Suppressor macrophage (primary cell): ENCODE data around the gene RIN3.

Experiments
- DNase-seq, 4 experiments: peaks; one replicate each; pipeline ENCODE4 v3.0.0-alpha.2; 2020 to 2022

The RIN3 gene

DNA sequence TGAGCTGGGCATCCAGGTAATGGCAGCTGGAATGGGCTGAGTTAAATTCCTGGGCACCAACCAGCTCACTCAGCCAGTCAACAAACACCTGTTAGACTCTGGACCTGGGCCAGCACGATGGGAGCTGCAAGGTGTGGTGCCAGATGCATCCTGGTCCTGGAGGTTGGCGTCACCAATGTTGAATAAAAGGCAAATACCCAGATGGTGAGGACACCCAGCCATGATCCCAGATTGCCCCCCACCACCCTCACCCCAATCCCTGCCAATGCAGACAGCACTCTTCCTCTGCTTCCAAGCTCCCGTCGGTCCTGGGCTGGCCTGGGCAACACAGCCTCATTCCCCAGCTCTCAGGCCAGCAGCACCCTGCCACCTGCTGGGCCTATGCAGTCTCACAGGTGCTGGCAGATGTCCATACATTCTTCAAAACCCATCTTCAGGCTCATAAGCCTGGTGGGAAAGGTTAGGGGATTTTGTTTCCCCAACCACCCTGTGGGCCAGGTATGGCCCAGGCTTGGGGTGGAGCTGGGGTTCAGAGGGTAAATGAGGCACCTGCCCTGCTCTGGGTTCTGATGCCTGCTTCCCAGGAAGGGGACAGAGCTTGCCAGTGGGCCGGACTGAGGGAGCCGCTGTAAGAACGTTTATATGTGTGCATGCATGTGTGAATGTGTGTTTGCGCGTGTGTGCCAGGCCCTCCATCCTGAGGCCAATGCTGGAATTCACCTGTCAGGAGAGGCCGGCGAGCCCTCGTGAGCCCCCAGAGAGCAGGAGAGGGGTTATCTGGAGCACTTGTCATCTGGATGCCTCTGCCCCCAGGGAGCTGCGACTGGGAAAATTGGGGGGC lies 176.8 kb downstream of the RIN3 start:
- no peak for DNase-seq

DNA sequence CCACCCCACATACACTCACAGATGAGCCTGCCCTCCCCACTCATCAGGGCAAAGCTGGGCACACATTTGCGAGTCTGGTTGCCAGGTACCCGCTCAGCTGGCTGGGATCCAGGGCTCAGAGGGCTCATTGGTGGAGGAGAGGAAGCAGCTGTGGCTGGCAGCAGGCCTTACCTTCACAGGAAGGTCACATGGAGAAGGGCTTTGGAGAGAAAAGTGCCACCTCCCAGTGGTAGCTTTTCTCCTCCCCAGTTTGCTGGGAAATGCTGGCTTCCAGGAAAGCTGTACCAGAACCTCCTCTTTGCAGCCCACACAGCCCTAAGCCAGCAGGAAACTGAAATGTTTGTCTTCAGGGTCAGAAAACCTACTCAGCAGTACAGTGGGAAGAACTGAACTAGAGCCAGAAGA lies 179.2 kb downstream of the RIN3 start:
- DNase-seq, result peak; percentile 45 to 64 (median 48)

DNA sequence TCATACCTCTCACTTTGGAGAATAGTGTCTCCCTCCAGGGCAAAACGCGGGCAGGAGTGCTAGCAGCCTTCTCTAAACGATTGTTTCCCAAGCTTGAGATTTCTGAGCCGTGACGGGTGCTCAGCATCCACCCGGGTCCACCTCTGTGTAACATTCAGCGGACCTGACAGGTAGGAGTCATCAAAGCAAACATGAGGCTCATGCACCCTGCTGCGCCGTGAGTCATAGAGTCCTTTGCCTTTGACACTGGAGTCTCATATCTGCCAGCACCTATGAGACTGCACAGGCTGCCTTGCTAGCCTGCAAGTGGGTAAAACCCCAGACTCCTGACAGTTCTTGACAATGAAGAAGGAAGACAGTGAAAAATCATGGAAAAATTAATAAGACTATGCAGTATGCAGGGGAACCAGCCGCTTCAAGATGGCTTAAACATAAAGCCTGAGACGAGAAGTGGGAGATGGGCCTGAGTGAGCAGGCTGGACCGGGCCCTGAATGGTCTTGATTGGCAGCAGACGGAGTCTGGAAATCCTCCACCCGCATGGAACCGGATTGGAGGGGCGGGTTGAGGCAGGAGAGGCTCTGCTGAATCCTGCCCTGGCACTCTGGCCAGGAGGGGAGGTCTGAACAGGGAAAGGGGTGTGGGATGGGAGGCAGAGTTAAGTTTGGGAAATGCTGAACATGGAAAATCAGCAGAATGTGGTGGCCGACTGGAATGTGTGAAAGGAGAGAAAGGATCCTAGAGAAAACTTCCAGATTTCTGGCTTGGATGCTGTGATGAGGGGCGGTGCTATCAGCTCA lies 180.6 kb downstream of the RIN3 start:
- no peak for DNase-seq

DNA sequence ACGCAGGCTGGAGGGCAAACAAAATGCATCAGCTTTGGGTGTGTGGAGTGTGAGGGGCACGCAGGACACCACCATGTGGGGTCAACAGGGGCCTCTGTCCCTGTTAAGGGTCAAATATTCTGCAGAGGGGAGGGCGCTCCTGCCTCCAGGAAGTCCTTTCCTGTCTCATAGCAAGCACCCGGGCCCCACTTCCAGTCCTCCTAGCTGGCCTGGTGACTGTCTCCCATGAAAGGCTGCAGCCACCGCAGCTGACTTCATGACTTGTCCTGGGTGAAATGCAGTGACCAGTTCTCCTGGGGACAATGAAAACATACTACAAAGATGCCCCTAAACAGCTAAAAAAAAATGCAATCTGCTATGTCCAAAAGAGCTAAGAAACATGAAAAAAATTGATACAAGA lies 181.2 kb downstream of the RIN3 start:
- no peak for DNase-seq

DNA sequence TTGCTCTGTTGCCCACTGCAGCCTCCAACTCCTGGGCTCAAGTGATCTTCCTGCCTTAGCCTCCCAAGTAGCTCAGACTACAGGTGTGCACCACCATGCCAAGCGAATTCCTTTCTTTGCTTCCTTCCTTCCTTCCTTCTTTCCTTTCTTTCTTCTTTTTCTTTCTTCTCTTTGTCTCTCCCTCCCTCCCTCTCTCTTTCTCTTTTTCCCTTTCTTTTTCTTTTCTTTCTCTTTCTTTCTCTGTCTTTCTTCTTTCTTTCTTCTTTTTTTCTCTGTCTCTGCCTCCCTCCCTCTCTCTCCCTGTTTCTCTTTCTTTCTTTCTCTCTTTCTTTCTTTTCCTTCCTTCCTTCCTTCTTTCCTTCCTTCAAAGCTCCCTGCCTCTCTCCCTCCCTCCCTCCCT lies 182.0 kb downstream of the RIN3 start:
- no peak for DNase-seq

DNA sequence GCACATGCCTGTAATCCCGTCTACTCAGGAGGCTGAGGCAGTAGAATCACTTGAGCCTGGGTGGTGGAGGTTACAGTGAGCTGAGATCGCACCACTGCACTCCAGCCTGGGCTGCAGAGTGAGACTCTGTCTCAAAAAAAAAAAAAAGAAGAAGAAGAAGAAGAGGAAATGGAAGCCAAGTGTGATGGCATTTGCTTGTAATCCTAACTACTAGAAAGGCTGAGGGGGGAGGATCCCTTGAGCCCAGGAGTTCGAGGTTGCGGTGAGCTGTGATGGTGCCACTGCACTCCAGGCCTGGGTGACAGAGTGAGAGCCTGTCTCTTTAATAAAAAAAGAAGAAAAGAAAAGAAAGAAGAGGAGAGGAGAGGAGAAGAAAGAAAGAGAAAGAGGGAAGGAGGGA lies 182.8 kb downstream of the RIN3 start:
- peak; percentile 52 to 78 (median 60) for DNase-seq

DNA sequence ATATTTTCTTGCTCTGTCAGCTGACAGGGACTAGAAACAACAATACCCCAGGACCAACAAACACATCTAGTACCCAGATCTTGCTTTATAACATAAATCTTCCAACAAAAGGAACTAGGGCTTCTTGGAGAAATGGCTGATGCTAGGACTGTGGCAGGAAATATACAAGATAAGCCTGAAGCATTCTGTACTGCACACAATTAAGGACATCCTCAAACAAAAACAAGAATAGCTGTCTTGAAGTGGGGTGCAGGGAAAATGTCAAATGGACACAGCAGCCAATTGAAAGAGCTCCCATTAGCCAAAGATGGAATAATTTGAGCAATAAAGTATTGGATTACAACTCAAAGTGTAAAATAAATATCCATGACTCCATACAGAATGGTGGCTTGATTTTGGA lies 184.8 kb downstream of the RIN3 start:
- no peak for DNase-seq

DNA sequence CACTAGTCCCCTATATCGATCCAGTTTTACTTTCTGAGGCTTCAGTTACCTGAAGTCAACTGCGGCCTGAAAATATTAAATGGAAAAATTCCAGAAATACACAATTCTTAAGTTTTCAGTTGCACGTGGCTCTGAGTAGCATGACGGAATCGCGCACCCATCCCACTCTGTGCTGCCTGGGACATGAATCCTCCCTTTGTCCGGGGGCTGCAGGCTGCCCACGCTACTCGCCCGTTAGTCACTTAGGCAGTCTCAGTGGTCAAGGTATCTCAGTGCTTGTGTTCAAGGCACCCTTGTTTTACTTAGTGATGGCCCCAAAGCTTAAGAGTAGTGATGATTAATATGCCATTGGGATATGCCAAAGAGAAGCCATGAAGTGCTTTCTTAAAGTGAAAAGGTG lies 188.2 kb downstream of the RIN3 start:
- DNase-seq, result no peak

DNA sequence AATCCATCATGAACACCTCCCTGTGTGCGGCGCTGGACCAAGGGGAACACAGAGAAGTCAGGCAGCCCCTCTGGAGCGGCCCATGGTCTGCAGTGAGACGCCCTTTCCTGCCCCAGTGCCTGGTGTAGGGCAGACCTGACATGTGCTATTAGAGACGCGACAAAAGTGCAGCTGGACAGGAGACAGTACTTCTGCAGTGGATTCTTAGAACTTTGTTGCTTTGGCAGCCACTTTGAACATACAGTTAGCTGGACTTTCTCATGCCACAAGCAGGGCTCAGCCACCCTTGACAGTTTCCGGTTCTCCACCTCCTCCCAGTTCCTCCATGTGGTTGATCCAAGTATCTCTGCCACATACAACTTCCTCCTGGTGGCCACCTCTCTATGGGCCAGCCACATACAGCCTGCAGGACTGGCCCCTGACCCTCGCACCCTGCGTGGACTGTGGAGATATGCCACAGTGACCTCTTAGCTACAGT lies 188.9 kb downstream of the RIN3 start:
- peak; percentile 76 to 85 (median 82) for DNase-seq

DNA sequence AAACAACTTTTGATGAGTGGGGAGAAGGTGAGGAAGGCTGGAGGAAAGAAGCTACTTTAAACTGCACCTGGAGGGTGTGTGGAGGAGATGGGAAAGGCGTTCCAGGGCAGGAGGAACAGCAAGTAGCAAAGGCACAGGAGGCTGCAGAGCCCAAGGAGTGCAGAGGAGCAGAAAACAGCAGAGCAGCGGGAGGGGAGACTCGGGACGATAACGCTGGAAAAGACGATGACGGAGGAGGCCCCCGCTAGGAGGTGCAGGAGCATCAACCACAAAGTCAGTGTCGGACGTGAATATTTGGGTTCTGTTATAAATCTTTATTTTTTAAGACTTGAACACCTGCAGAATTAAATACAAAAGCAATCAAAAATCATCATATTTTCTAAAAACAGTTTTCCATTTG lies 189.9 kb downstream of the RIN3 start:
- no peak for DNase-seq

DNA sequence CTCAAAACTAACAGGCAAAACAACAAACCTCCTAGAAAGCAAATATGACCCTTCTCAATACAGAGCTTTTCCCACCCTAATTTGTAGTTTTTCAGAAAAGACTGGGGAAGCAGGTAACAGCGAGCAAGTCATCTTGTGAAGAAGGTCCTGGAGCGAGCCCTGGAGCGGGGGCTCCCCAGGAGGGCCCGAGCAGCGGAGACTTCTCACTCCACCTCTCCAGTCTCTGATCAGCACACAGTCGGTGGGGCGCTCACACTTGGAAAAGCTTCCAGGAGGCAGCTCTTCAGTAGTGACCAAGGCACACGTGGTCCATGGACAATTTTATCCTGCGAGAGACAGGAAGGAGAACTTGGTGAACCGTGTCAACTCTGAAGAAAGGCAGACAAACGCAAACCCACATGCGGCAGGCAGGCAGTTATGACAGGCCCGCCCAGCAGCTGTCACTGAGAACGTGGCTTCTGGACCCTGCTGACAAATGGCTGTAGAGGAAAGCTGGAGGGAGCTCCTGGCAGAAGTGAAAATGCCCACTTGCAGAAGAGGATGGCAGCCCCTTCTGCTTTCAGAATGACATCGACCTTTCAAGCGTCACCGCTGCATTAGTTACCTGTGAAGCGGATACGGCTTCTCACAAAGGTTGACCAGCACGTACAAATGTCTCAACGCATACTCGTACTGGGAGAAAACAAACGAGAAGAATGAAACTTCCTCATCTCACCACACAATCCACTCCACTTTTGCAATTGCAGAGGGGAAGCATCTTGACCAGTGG lies 190.6 kb downstream of the RIN3 start:
- DNase-seq, result peak; percentile 81 to 96 (median 90)

DNA sequence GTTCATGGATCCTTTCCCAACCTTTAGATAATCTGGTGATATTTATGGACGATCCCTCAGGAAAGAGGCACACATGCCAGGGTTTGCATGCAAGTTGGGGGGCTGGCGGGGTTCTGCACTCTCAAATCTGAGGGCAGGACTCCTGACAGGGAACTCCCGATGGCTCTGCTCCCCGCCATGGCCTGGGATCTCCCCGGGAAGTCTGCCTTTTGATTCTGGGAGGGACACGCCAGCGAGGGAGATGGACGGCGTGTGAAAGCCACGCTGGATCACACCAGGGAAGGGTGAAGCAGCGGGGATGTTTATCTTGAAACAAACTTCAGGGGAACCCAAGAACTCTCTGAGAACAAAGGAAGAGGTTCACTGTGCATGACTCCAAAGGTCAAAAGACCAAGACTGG lies 191.2 kb downstream of the RIN3 start:
- no peak for DNase-seq

DNA sequence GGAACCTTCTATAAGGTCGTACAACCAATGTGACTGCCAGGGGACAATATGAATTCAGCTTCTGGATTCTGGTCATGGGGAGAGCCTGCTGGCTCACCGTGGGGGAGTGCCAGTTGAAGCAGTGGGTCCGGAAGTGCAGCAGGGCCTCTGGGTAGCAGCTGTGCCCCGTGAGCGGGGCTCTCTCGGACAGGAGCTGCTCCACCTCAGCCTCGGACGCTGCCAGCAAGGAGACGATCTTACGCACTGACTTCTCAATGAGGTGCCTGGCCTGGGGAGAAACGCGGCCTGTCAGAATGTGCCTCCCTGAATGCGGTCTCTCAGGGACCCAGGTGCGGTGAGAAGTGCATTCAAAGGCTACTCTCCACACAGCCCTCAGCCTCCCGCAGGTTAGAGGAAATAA lies 192.8 kb downstream of the RIN3 start:
- no peak for DNase-seq

DNA sequence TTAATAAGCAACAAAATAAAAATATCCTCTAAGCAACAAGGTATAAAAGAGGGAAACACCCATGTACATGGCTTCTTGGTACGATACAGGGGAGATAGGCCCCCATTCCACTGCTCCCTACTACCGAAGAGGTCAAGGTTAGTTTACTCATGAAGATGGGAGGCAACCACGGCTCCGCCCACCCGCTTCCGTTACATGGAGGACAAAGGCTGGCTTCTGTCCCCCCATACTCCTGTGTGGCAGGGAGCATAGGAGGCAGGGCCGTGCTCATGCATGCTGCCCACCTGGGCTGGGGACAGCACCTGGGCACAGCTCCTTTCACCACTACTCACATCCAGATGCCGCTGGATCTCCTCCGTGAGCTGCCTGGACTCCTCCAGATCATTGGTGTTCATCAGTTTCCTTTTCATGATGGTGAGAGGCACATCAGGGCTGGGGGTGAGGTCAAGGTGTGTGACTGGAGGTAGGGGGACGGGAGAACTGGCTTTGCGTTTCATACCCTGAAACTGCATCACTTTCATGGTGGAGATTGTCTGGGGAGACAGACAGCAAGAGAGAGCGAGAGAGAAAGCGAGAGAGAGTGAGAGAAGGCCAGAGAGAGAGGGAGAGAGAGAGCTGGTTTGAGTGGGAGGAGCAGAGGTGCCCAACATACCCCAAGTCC lies 195.9 kb downstream of the RIN3 start:
- DNase-seq, result no peak

DNA sequence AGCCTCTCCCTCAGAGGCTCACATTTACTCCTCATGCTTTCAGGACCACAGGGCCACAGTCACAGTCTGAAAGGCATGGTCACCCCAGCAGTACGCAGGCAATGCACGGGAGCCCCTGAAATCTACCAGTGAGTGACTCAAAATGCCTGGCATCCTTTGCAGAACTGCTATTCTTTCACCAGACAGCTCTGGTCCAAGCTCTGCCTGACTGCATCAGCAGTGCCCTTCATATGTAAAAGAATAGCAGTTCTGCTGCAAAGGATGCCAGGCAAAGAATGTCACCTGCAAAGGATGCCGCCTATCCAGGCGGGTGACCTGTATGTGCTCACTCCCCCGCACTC lies 196.4 kb downstream of the RIN3 start:
- DNase-seq, result no peak

DNA sequence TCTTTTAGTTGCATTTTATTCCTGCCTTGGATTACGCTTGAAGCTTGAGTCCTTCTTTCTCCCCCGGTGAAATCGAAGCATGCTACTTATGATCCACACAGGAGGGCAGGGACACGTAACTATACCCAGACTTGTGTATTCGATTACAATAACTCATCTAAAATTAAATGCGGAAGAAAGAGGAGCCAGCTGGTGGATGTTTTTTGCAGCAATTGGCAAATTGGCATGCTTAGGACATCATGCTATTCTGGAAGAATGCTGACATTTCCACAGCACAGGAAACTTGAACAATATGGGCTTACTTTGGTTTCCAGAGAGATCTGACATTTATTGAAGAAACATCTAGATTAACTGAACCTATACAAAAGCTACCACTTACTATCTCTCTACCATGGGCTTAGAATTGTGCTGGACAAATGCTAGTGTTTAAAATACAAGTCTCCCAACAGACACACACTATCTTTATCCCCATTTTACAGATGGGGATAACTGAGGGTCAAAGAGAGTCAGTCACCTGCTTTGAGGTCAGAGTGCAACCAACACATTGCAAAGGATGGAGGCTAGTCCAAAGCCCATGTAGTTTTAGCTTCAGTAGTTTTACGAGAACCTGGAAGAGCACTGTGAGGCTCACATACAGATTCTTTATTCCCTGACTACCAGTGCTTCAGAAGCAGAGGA lies 198.5 kb downstream of the RIN3 start:
- no peak for DNase-seq

DNA sequence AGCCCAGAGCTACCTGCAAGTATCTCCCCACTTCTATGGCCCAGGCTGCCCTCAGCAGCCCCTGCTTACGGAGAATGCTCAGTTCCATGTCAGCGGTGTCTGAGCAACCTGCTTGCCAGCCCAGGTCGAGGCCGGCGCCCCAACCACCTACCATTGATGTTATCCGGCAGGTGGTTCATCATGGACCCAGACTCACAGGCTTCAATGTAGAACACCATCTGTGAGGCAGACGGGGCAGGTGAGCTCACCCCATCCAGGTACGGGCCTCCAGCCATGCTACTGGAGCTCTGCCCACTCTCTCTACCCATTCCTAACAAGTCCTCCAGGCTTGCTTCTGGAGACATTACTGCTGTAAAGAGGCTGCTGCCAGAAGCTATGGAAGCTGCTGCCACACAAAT lies 199.1 kb downstream of the RIN3 start:
- DNase-seq, result no peak

DNA sequence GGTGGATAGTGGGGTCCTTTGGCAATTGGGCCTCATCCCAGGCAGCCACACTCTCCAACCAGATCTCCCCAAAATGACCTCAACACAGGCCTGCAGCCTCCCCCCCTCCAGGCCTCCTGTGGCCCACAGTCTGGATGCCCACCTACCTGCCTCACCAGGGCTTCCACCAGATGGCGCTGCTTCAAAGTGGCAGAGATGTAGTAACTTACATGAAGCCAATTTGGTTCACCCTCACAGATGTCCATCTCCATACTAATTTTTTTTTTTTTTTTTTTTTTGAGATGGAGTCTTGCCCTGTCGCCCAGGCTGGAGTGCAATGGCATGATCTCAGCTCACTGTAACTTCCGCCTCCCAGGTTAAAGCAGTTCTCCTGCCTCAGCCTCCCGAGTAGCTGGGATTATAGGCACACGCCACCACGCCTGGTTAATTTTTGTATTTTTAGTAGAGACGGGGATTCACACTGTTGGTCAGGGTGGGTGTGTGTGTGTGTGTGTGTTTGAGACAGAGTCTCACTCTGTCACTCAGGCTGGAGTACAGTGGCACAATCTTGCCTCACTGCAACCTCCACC lies 201.2 kb downstream of the RIN3 start:
- peak; percentile 76 to 85 (median 79) for DNase-seq

DNA sequence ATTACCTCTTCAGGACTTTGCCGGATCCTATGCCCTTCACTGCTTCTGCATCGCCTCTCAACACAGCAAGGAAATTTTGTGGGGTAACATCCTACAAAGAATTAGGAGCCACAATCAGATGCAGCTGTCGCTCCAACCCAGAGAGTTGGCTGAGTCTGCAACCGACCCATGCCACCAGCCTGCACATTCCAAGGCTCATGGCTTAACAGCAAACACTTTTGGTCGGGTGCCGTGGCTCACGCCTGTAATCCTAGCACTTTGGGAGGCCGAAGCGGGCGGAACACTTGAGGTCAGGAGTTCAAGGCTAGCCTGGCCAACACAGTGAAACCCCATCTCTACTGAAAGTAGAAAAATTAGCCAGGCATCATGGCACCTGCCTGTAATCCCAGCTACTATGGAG lies 202.6 kb downstream of the RIN3 start:
- no peak for DNase-seq

DNA sequence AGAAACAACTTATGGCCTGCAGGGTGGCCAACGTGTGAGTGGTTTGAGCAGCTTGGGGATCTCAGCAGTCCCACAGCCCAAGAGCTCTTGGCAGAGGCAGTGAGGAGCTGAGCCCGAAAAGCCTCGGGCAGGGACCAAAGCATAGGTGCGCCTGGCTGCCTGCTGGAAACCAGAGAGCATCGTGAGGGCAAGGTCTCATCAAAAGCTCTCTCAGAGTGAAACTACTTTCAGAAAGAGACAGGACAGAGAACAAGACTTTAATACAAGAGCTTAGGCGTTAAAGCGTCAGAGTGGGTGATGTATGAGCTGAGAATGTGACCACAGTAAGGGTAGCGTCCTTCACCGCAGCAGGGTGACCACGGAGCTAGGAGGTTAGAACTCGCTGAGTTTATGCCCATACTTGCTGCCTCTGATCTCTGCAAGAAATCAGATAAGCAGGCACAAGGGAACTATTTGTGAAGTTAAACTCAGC lies 204.0 kb downstream of the RIN3 start:
- DNase-seq, result no peak

DNA sequence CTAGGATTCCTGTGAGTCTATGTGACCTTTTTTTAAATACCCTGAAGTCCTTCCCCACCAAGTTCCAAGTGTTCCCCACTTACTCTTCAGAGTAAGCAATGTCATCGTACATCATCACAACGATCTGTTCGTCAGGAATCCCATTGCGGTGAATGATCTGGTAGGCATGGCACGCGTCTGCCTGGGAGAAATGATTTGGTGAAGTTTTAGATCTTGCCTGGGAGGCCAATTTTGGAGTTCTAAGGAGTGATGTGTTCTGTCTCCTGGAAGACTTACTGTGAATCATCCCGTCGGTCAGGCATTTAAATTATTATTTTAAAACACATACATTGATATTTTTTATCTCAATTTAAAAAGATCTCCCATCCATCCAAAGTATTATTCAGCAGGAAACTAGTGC lies 205.1 kb downstream of the RIN3 start:
- no peak for DNase-seq

DNA sequence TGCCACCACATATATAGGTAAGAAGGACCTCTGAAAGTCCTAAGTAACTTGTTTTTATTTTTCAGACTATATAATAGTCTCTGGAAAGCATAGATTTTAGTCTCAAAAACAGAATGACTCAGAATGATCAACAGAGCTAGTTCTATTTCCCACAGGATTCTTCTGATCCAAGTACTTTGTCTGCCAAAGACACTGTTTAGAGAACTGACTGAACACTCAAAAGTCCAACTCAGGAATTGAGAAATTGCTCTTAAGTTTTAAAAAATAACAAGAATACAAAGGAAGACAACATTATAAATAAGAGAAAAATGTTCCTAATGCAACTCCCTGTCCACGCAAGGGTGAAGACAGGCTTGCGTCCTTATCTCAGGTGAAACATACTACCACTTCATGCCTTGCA lies 205.8 kb downstream of the RIN3 start:
- no peak for DNase-seq
